Activated T-helper 9 cell treated with anti-CD3 and anti-CD28 coated beads, Interleukin-2, amount 50 U/mL, for 16 hours (primary cell): ENCODE results near the gene PPP4R1.
"Not testable (repeated sequence)": the region's sequence is repeated elsewhere in the genome, so short reads cannot be mapped to it uniquely, and the experiment has no call there.

Experiments
- DNase-seq: peaks from one replicate; pipeline ENCODE4 v3.0.0-alpha.2; 2020; ENCODE audit warnings: low read depth

Gene PPP4R1

DNA sequence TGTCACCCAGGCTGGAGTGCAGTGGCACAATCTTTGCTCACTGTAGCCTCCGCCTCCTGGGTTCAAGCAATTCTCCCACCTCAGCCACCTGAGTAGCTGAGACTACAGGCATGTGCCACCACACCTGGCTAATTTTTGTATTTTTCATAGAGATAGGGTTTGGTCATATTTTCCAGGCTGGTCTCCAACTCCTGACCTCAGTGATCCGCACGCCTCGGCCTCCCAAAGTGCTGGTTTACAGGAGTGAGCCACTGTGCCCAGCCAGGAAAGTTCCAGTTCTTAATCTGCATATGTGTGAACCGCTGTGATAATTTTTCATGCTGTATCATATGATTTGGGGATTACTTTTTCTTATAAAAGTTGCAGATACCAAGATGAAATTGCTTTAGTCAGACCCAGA lies 14.6 kb upstream of the PPP4R1 start:
- DNase-seq = no peak

DNA sequence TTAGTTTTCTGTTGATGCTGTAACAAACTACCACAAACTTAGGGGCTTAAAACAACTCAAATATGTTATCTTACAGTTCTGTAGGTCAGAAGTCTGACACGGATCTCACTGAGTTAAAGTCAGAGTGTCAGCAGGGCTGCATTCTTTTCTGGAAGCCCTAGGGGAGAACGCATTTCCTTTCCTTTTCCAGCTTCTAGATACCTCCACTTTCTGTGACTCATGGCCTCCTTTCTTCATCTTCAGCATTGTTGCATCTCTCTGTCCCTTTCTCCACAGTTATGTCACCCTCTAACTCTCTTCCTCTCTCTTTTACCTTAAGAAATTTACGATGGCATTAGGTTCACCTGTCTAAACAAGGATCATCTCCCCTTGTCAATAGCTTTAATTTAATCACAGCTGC lies 13.3 kb upstream of the PPP4R1 start:
- no peak for DNase-seq

DNA sequence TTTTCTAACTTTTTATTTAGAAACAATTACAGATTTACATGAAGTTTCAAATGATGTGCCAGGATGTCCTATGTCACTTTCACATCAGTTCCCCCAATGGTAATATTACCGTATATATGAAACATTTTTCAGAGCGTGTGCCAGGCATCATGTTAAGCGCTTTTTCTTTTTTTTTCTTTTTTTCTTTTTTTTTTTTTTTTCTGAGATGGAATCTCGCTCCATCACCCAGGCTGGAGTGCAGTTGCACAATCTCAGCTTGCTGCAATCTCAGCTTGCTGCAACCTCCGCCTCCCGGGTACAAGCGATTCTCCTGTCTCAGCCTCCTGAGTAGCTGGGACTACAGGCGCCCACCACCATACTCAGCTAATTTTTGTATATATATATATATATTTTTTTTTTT lies 5.6 kb upstream of the PPP4R1 start:
- no peak for DNase-seq

DNA sequence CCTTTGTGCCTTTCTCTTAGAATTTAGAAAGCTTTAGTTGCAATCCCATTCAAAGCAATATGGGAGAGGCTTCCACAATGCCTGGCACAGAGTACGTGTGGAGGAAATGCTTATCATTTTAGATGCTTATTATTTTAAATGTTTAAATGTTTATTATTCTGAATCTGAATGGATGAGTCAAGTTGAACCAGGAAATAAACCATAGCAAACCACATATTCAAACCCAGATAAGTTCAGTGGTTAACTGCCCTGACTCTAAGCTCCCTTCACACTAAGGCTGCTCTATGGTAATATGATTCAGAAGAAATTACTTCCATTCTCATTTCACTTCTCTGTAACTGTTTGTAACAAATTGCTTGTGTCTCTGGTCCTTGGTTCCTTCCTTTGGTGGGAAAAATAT lies 5.2 kb upstream of the PPP4R1 start:
- DNase-seq = no peak

DNA sequence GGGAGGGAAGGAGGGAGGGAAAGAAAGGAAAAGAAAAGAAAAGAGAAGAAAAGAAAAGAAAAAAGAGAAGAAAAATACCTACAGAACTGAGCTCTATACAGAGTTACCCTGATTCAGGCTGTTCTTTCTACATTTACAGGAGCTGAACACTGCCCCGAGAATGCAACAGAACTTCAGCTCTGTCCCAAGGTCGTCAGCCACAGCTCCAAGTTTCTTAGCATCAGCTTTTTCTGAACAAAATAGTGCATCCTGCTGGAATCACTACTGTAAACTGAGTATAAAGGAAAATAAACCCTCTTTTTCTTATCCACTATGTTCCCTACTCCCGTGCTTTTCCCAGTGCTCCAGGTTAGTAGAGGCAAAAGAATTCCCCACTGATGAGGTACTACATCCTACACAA lies 4.7 kb upstream of the PPP4R1 start:
- no peak for DNase-seq

DNA sequence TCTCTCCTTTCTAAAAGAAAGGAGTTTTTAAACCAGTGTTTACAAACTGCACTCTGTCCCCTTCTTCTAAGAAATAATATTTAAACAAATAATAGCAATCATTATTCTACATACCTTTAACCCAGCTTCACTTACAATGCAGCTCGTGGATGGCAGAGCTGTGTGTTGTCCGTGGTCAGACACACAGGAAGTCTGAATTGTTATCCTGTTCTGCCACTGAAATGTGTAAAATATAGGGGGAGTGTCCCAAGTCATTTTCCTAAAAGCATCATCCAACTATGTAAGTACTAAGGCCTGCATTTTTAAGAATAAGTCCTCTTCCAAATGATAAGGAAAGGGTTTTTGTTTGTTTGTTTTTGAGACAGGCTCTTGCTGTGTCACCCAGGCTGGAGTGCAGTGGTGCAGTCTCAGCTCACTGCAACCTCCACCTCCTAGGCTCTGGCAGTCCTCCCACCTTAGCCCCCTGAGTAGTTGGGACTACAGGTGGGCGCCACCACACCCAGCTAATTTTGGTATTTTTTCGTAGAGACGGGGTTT lies 2.7 kb upstream of the PPP4R1 start:
- DNase-seq = no peak

DNA sequence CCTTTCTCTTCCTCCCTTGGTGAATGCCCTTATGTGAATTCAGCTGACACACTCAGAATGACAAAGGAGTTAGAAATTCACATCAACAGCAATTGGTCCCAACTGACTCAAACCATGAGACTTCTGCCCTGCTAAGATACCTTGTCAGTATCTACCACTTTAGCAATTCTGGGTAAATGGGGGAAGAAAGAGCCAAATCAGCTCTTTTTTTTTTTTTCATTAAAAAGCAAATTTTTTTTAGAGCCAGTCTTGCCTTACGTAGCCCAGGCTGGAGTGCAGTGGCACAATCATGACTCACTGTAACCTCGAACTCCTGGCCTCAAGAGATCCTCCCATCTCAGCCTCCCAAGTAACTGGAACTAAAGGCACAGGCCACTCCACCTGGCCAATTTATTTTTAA lies 1.7 kb upstream of the PPP4R1 start:
- no peak for DNase-seq

DNA sequence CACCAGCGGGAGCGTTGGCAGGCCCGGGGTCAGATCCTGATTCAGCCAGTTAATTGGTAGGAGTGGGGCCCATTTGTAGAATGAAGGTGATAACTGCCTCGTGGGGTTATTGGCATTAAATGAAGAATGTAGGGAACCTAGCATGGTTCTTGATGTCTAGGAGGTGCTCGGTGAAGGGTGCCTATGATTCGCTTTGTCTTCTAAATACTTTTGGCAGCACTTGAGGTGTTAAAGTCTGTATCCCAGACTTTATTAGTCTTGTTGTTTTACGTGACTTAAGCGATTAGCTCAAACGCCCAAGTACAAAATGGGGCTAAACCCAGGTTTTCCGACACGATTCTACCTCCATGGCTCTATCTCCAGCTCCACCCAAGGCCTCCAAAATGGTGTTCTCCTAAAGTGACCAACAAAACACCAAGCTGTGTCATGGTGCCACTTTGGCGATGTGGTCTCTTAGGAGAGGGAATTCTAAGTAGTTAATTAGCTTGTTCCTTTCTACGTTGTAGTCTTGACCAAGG lies 980 bp upstream of the PPP4R1 start:
- no peak for DNase-seq

DNA sequence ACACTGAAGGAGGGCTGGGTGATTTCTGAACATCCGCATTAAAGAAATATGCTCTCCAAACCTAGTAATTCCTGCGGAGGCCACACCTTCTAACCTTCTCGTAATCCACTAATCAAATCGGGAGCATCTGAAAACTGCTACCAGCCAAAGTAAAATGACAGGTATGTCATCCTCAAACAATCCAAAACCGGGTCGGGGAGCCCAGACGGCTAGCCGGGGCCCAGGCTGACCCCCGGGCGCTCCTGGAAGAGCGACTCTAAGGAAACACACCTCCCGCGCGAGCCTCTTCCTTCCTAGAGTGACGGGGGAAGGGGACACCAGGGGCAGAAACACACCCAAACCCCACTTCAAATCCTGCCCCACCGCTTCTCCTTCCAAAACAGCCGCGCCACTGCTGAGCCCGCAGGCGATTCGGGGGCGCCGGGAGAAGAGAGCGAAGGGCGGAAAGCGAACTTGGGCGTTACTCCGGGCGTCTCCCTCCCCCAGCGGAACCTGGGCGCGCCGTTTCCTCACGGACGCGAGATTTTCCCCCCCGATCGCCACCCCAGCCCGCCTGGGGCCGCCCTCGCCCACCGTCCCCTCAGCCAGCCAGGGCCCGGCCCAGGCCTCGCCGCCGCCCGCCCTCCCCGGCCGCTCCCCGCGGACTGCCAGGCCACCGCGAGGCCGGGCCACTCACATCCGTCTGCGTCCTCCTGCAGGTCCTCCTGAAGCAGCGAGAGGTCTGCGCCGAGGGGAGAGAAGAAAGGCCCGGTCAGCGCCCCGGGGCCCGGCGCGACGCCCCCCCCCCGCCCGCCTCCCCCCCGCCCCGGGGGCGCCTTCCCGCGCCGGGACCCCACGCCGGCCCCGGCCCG lies 584 bp downstream of the PPP4R1 start:
- DNase-seq = peak; percentile 25

DNA sequence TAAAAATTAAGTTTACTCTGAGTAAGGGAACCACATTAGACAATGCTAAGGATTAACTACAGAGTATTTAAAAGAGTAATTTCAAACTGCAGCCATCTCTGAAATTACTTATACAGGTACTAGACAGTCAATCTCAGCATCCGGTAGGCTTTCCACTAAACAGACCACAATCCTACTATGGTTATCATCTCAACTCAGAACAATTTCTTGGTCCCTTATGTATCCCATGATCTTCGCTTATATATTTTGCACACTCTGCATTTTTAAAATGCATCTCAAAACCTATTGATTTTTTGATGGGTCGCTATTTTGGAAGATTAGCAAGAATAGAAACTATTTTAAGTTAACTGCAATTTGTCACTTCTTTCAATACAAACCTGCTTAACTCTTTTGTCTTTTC lies 1.4 kb downstream of the PPP4R1 start:
- DNase-seq = no peak

DNA sequence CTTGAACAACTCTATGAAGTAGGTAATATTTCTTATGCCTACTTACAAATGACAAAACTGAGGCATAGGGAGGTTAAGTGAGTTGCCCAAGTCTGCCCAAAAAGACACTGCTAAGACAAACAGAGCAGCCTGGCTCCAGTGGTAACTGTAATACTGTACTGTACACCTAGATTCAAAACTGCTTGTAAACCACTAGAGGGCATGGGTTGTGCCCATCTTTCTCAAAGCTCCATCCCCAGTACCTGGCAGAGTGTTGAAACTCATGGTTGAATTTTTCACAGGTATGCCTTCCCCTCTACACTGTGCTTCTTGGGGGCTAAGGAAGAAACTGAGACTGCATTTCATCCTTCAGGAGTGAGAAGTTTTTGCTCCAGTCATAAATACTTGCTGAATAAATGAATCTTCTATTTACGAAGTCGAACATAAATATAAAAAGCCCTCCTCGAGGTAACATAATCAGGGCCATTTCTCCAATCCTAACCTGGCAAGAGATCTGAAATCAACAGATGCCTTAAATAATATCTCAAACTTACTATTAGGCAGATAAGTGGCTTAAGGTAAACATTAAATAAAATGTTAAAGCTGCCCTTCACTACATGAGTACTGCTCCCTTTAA lies 2.0 kb downstream of the PPP4R1 start:
- peak; percentile 3 for DNase-seq

DNA sequence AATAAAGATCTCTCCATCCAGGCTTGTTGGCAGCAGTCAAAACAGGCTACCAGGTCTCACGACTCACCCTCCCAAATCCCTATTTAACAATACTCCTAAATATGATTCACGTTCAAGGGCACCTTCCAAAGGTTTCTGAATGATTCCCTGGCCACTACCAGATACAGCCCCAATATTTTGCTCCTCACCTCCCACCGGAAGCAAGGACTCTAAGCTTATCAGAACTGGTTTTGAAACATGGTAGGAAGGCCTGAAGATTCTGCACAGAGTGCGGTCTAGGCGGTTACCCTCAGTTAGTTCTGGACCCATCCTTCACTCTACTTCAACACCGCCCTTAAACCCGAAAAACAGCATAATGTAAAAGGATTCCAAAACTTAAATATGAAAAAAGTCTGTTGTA lies 5.2 kb downstream of the PPP4R1 start:
- no peak for DNase-seq

DNA sequence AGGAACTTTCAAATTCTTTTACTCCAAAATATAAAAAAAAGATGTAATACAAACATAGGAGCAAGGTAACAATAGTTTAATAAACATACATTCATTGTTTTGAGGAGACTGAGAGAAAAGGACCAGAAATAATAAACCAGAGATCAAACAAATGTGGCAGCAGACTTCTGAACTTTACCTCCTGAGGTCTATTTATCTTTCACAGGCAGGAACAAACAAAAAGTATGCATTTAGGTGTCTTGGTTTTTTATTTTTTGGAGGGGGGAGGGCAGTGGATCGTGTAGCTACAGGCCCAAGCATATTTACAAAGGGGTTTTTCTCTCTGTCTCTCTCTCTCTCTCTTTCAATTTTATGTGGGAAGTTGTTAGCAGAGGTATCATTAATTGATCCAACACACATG lies 5.6 kb downstream of the PPP4R1 start:
- DNase-seq = no peak

DNA sequence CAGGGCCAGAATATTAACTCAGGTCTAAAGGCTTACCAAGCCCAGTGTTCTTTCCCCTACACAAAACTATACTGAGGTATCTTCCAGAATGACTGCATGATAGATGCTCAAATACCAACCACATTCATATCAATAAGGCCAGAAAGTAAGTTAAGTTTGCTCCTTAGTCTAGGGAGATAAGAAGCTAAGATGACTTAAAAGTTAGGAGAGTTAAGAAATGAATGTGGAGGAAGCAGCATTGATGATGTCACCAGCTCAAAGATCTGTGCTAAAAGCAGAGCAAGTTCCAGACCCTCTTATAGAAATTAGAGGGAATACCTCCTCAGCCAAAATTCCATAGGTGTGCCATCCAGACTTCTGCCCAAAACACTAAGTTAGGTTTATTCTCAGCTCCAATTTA lies 6.1 kb downstream of the PPP4R1 start:
- no peak for DNase-seq

DNA sequence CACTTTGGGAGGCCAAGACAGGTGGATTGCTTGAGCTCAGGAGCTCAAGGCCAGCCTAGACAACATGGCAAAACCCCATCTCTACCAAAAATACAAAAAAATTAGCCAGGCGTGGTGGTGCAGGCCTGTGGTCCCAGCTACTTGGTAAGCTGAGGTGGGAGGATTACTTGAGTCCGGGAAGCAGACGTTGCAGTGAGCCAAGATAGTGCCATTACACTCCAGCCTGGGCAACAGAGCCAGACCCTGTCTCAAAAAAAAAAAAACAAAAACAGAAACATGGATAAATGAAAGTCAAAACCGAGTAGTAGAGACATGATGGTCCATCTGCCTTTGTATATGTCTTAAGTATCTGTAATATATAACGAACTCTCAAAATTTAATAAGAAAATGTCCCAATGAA lies 7.2 kb downstream of the PPP4R1 start:
- DNase-seq = not testable (repeated sequence)

DNA sequence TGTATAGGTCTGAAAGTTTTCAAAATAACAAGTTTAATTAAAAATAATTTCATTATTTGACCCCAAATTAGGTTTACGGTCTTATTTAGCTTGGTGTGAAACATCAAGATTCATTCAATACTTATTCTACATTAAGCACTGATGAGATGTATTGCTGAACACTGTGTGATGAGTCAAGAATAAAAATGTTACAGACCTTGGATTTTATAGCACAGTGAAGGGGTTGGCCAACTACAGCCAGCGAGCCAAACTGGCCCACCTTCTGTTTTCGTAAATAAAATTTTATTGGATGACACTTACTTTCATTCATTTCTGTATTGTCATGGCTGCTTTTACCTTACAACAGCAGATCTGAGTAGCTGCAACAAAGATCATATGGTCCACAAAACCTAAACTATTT lies 8.3 kb downstream of the PPP4R1 start:
- no peak for DNase-seq

DNA sequence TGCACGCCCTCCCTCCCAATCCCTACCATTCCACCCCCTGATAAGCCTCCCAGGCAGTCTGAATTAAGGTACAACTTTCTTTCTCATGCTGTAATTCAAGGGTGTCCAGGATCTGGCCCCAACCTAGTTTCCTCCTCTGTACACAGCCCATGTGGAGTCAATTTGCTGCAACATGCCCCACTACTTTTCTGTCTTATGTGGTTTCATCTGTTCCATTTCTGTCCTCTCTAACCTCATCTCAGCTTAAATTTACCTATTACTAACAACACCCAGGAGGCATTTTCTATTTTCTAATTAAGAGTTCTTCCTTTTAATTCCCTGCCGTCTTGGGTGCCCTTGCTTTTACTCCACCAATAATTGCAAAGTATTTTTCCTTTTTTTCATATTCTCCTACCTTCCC lies 10.0 kb downstream of the PPP4R1 start:
- no peak for DNase-seq

DNA sequence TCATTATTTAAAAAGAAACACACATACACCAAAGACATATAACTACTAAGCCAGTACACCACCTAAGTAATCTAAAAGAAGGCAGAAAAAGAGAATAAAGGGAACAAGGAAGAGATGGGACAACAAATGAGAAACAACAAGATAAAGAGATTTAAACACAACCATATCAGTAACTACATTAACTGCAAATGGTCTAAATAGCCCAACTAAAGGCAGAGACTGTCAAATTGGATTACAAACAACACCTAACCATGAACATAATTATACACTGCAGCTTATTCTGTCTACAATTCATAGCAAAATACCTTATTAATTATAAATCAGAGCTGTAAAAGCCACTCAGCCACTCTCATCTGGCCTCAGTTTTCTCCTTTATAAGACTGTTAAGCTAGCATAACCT lies 15.0 kb downstream of the PPP4R1 start:
- no peak for DNase-seq

DNA sequence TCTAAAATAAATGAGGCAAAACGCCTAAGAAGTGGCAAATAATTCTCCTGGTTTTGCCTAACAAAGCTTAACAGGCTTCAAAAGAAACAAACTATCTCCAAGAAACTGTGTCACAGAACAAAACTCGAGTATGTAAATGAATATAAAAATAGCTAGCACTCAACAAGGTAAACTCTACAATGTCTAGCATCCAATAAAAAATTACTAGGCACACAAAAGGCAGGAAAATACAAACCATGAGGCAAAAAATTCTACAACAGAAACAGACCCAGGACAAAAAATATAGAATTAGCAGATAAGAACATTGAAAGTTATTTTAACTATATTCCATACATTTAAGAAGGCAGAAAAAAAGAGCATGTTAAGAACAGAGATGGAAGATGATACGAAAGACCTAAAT lies 16.8 kb downstream of the PPP4R1 start:
- DNase-seq = no peak

DNA sequence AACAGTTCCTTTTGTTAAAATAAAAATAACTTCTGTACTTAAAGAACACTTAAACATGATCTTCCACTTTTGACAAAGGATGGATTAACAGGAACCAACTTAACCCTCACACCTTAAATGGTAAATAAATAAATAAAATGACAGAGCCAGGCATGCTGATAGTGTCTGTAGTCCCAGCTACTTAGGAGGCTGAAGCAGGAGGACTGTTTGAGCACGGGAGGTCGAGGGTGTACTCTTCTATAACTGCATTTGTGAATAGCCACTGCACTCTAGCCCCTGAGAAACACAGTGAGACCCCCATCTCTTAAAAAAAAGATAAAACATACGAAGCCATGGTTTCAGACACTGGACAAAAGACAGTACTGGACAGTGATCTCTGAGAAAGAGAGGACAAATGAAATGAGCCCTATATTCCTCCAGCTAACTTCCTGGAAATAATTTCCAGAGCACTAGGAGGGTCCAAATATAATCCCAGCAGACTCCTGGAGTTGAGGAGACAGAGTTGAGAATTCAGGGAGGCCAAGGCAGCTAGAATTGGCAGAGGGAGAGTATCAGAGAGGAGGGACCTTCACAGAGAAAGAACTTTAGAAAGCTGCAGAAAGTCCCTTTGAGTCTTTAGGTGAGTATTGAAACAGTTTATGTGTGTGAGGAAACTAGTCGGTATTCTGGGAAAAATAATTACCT lies 17.4 kb downstream of the PPP4R1 start:
- no peak for DNase-seq

DNA sequence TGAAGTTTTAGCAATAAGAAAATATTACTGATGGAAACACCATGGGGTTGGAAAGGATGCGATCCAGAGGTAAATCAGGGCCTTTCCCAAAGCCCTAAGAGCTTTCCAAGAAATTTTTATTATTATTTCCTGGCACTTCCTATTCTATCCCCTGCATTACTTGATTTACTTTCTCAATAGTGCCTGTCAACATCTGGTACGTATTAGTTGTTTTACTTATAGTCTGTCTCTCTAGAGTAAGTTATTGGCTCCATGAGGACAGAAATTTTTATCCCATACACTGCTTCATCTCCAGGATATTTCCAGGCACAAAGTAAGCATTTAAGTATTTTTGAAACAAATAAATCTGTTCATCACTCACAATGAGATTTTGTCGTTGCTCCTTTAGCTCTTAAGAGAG lies 18.1 kb downstream of the PPP4R1 start:
- DNase-seq = no peak

DNA sequence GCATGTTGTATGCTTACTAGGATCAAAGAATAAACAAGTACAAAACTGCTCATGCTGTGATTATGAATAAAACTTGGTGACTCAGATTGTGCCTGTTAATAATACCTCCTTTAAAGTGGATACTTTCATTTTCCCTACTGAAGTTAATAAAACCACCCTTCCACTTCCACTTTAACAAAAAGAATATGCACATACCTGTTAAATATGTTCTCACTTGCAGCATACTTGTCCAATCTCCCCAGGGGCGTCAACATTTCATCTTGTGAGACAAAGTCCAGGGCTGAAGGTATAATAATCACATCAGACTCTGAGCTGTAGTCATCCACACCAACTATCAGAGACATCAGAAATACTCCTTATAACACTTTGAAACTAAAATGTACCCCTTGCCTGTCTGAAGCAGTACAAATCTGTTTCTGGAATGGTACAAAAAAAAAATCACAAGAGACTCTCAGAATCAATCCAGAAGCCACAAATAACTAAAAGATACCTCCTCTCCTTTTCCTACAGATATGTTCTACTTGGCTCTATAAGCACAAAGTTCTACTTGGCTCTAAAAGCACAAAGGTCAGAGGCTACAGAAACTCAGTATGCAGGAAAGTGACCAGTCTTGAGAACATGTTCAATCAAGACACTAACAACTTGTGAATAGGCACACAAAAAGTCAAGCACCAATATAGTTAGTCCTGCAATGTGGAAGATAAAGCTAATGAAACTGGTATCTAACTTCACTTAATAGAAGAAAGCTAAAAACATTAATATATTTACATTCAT lies 19.3 kb downstream of the PPP4R1 start:
- no peak for DNase-seq
